OCI-M2 (cell line): ENCODE results near the gene IL19.
"Not testable (repeated sequence)": the region's sequence is repeated elsewhere in the genome, so short reads cannot be mapped to it uniquely, and the experiment has no call there.

Experiments
- DNase-seq: peaks from one replicate; lab custom pipeline; 2025; ENCODE audit not compliant: unreplicated experiment; lab: John Stamatoyannopoulos, UW

Gene IL19

DNA sequence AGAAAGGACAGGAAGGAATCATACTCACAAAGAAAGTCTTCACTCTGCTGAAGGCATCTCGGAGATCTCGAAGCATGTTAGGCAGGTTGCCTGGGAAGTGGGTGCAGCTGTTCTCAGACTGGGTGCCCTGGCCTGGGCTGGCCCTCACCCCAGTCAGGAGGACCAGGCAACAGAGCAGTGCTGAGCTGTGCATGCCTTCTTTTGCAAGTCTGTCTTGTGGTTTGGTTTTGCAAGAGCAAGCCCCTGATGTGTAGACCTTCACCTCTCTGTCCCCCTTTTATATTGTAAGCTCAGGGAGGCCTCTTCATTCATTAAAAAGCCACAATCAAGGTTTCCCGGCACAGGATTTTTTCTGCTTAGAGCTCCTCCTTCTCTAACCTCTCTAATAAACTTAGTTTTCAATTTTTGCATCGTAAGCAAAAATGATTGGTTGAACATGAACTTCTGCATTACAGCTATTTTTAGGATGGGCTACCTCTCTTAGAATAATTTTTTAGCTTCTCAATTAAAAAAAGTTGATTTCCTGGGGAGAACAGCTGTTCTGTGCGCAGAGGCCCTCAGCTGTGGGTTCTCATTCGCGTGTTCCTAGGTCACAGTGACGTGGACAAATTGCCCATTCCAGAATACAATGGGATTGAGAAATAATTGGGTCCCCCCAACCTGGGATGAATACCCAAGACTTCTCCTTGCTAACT, 1.8 kb downstream of the IL19 start, which contains the start of gene IL10:
TSS of gene IL10 (minus strand) at position 252 of the 695 bp plus-strand sequence. CDS start at position 193, 59 bp downstream.
- DNase-seq, result no peak

DNA sequence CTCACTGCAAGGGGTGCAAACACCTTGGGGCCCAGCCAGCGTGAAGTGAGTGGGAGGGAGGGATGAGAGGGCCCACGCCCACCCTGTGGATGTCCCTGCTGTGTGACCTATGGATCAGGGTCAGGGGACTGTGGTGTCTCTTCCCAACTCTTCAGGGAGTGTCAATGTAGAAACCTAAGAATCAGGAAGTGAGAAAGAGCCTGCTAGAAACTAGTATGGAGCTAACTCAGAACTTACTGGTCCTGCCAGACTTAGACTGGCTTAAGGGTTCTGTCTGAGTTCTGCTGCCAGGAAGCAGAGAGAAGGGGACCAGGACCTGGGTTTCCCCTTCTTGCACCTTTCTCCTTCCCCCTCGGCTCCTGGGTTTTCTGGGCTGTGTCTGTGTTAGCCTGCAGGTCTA, 3.5 kb downstream of the IL19 start:
- DNase-seq, result no peak

DNA sequence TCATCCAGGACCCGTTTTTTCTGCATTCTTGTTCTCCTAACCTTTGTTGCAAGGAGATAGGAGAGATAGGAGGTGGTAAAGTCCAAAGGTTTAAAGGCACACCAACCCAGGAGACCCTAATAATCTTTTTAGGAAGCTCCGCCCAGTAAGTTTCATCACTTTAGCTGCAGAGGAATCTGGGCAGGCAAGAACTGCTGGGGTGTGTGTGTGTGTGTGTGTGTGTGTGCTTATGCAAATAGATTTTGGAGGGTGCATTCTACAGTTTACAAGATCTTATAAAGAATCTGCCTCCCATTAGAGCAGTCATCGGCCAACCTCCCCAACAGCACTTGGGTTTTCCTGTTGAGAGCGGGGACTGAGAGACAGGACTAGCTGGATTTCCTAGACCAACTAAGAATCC, 5.7 kb downstream of the IL19 start:
- DNase-seq, result no peak

DNA sequence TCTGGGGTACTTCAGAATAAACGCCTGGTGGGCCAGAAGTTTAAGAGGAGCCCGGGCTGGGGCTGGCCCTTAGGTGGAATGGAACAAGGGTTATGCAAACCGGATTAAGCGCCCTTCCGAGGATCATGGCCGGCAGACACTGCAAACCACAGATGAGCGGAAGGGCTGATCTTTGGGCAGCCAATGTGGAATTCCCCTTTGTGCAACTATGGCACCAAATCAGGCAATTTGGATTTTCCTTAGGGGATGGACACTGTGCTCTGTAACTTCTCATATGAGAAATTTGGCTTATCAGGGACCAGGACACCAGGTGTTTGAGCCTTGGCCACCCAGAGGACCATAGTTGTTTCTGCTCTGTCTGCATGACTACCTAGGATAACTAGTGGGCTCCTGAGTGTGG, 7.5 kb downstream of the IL19 start:
- DNase-seq, result no peak

DNA sequence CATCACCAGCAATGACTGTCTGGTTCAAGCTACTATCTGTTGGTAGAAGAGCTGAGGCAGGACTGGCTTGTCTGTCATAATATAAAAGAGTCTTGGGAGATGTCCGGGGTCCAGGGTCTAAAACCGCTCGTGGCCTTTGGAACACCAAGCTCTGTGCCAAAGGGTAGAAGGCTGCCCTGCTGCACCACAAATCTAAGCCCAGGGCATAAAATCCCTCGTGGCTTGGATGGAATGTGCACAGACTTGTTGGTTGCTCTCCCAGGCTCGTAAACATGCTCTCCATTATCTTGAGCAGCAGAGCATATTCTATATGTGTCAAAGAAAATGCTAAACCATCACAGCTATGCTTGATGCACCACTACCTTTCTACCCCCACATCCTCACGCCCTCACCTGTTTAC, 8.3 kb downstream of the IL19 start:
- DNase-seq, result not testable (repeated sequence)

DNA sequence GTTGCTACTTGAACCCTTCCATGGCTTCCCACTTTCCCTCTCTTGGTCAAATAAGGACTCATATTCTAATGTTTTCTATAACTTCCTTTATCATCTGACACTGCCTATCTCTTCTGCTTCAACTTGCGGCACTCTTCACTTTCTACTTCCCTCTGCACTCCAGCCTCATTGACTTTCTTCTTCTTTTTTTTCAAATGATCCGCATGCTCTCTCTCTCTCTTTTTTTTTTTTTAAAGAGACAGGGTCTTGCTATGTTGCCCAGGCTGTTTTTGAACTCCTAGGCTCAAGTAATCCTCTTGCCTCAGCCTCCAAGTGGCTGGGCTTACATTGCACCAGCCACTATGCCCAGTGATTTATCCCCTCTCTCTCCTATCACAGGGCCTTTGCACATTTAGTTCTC, 9.1 kb downstream of the IL19 start:
- DNase-seq, result no peak

DNA sequence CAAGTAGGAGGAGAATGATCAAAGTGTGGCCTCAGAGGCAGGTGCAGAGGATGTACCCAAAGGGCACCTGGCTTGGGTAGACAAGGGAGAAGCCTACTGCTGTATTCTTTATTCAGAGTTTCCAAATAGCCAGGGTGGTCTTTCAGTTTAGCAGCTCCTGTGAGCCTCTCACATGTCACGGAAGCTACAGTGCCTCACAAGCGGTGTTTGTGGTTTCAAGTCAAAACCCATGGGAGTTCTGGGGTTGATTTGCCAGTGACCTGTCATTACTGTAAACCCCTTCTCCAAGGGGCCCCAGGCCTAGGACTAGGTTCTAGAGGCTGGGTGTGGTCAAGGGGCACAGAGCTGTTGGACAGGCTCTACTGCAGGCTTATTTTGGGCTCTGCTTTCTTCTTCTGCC, 11.9 kb downstream of the IL19 start:
- DNase-seq, result no peak

DNA sequence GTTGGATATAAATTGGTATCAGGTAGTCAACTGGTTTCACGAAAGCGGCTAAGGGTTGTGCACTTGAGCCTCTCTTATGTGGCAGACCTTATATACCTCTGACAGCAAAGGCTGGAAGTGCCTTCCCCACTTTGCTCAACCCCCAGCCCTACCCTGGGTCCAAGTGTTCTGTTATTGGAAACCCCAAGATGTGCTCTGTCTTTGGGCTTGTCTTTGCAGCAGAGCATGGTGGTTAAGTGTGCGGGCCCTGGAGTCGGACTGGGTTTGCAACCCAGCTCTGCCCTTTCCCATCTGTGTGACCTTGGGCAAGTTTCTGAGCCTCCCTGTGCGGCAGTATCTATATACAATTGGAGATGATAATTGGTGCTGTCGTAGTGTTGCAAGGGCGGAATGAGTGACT, 12.9 kb downstream of the IL19 start:
- DNase-seq, result no peak

DNA sequence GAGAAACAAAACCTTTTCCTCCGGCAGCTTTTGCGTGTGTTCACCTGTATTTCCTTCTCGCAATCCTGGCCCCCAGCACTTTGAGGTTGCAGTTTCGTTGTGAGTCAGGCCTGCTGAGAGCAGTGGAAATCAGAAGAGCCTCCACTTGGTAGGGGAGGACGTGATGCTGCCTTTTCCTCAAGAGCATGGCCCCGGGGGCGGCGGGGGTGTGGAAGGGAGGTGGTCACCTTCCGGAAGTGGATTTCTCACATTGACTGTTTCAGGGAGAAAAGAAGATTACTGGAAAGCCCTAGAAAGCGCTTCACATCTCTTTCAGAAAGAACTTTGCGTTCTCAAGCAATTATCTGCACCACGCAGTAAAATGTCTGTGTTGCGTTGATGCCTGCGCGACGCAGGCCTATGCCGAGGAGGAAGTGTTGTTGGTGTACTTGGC, 13.9 kb downstream of the IL19 start:
- DNase-seq, result no peak

DNA sequence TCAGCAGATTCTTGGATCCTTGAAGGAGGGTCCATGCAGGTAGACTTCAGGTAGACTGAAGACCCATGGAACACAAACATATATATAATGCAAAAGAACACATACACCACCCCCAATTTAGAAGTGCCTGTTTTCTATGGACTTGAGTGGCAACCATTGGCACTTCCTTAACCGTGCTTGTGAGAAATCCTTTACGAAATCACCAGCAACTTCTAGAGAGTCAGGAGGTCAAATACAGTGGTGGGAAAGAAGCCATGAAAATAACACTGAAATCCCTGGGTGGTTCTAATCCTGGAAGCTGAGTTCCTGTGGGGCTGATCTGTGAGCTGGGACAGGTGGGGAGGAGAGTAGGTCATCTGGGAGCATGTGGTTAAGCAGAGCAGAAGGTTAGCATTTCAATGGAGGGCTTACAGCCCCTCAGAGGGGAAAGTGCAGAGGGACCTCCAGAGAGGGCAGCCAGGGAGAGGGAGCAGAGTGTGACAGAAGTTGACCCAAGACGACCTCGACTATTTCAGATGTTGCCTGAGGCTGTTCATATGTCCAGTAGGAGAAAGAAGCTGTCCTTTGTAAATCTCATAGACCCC, 14.7 kb downstream of the IL19 start:
- DNase-seq, result no peak

DNA sequence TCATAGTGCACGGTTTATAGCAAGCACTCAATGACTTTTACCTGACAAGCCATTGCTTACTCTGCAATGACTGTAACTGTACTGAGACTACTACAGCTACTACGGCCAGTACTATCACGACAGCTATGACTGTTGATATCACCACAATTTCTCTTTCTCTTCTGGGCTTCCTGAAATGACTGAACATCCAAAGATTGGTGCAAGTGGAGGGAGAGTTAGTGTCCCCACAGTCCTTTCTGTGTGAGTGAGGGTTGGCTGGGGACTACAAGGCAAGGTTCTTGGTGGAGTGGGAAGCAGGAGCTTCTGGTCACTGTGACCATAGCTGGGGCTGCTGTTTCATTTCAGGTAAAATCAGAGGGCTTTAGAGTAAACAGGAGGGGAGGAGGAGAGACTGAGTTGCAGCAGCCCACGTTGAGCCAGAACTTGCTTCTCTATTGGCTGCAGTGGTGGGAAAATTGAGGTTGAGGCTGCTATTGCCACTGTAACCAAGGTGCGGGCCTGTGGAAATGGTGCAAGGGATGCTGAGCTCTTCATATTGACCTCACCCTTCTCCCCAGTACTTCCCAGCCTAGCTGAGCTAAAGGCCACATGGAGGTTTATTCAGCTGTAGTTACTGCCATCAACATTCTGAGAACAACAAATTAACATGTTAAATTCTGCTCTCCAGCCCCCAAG, 15.8 kb downstream of the IL19 start:
- DNase-seq, result no peak

DNA sequence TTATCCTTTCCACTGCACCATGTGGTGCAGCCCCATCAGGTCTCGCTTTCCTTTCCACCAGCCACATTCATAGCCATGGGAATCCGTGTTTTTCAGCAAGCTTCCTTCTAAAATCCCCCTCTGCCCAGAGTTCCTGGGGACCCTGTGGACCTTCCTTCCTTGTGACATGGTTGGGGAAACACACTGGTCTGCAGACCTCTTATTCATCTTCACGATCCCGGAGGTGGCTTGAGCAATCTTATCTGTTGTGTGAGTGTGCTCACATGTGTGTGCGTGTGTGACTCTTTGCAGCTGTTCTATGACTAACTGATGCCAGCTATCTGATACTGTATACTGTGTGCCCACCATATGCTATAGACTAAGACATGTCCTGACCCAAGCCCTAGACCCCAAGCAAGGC, 17.3 kb downstream of the IL19 start:
- no peak for DNase-seq

DNA sequence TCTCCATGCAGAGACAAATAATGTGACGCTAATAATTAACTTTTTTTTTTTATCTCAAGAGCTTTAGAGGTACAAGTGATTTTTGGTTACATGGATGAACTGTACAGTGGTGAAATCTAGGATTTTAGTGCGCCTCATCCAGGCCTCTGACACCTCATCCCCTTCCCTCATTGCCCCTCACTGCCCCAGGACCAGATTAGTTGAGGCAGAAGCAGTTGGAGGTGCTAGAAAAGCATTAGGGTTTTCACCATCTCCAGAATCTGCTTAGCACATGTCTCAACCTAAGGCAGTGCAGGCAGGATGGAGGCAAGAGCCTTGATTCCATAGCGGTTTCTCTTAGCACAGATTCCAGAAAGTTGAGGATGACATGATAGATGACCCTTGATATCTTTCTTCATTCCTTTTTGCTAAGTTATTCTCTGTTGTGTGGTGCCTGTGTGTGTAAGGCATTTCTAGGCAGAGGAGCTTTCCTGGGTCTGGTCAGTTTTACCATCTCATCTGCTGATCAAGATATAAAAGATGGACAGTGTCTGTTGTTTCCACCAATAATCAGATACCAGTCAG, 18.0 kb downstream of the IL19 start:
- no peak for DNase-seq

DNA sequence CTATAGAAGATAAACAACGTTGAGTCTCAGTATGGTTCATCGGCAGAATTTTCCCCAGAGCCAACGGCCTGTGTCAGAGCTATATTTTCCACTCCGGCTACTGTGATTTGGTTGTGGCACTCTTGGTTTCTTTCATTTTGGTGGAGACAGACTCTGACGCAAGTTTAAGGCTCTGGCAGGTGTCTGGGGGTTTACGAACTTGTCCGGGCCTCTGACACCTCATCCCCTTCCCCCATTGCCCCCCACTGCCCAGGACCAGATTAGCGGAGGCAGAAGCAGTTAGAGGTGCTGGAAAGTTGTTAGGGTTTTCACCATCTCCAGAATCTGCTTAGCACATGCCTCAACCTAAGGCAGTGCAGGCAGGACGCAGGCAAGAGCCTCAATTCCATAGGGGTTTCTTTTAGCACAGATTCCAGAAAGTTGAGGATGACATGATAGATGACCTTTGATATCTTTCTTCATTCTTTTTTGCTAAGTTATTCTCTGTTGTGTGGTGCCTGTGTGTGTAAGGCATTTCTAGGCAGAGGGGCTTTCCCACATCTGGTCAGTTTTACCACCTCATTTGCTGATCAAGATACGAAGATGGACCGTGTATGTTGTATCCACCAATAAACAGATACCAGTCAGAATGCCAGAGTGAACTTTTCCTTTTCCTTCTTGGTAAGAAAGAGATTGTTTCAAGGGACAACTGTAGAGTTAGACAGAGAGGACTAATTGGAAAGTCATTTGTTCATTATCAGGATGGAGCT, 20.1 kb downstream of the IL19 start:
- DNase-seq, result no peak

DNA sequence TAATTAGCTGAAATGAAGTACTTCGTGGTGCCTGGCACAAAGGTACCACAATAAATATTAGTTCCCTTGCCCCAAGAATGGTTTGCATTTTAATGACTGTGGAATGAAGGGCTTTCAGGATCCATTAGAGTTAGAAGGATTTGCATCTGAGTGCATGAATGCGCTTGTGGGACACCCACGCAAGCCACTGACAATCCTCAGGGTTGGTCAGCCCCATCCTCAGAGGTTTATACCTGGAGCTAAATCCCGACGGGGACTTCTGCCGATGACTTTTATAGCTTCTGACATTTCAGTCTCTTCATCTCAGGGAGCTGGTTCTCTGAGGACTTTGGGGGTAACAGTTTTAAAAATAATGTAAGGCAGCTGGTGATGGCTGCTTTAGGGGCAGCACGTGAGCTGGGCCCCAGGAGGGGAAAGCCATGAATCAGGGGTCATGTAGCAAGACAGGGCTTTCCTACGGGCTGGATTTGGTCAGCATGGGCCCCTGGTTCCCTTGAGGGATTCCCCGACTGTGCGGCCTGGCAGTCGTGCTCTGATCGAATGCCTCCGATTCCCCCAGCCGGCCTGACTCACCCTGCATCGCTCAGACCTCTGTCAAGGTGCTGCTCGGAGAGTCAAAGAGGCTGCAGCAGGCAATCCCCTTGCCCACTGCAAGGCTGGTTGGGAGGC, 22.5 kb downstream of the IL19 start:
- DNase-seq, result no peak

DNA sequence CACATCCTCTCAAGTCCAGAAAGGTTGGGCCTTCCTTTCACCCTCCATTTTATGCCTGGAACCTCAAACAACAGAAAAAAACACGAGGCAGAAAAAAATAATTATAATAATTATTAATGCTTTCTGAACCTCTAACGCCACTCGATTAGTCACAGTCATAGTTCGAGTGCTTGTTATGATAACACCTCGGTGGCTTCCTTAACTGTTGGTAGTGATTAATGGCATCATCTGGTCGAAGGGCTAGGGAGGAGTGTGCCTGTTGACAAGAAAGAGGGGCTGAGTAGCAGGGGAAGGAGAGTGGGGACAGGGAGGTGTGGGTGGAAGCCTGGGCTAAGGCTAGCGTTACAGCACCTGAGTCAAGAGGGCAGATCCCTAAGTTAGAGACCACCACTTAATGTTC, 23.0 kb downstream of the IL19 start:
- DNase-seq, result no peak

DNA sequence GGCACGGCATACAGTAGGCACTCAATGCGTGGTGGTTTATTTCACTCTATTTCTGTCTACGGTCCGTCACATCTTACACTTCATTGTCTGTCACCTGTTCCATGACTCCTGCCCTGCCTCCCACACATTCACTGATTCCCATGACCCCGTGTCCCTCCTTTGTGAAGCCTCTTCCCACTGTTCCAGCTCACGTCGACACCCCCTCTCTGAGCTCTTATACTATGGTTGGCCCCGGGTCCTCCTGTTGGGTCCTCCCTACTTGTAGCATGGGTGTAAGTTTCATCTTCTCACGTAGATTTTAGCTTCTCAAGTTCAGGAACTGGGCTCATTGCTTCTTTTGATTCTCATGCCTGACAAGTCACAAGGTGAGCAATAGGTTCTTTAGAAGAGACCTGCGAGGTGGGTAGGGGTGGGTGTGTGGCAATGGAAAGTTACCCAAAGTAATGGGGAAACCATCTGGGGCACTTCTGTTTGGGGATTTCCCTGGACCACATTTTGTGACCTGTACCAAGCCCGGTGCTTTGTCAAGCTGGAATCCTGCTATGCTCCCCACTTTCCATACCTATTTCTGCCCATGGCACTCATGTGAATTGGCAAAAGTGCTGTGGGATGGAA, 23.8 kb downstream of the IL19 start:
- no peak for DNase-seq

DNA sequence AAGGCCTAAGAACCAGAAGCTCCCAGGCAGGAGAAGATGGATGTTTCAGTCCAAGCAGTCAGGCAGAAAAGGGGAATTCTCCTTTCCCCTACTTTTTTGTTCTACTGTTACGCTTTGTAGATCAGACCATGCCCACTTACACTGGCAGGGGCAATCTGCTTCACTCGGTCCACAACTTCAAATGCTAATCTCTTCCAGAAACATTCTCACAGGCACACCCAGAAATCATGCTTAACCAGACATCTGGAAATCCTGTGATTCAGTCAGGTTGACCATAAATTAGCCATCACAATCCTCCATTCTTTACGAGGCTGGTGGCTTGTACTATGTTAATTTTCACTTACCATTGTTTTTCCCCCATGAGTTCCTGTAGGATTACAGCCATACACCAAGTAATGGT, 25.5 kb downstream of the IL19 start:
- no peak for DNase-seq

DNA sequence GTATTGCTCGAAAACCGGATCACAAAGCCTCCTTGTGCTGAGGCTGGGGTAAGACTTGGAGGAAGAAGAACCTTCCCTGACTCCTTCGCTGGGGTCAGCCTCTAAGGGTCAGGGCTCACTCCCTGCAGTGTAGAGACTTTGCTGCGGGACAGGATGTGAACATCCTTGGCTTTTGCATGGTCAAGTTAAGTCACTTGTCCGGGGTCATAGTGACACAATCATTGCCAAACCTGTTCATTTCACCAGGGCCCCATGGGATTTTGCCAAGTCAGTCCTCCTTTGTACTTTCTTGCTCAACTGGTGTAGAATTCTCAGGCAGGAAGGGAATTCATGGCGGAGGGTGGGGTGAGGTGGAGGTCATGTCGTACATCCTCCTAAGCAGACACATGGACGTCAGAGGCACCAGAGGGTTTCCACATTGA, 26.4 kb downstream of the IL19 start:
- DNase-seq, result no peak
